Naive B cell (primary cell): Measurements from ENCODE around the gene BTG2. TPM values are rescaled to one million over a fixed set of nuclear protein-coding genes. Genes with fewer than 3 reads are reported as not detected.
A peak's percentile ranks its signal among the peaks of the same experiment; 100 is the strongest.
"Not testable (repeated sequence)": the region's sequence is repeated elsewhere in the genome, so short reads cannot be mapped to it uniquely, and the experiment has no call there.

ENCODE experiments used
- ATAC-seq, 2 donors: fragments of 150-1000 bp; cut with Tn5 transposase; 2 replicates each; pipeline ENCODE4 v1.10.0; 2021; ENCODE audit warnings: low read depth in 2 of 2, mild to moderate bottlenecking in 2 of 2, moderate library complexity in 2 of 2
- DNase-seq: peaks from one replicate; pipeline ENCODE4 v3.0.0; 2022
- H3K27ac Mint-ChIP-seq, 6 donors: one replicate each; pipeline ENCODE4 v1.8.0; 2020 to 2022; ENCODE audit warnings: mild to moderate bottlenecking in 6 of 6, mixed read lengths in 6 of 6, moderate library complexity in 5 of 6, inconsistent platforms in 2 of 6
- H3K27me3 Mint-ChIP-seq, 3 donors: one replicate each; pipeline ENCODE4 v1.8.0; 2021 to 2022; ENCODE audit warnings: mixed read lengths in 3 of 3, mild to moderate bottlenecking in 1 of 3
- H3K36me3 Mint-ChIP-seq, 2 donors: one replicate each; pipeline ENCODE4 v1.8.0; 2020 to 2022; ENCODE audit warnings: mixed read lengths in 2 of 2, inconsistent platforms in 1 of 2, mild to moderate bottlenecking in 1 of 2
- H3K4me1 Mint-ChIP-seq, 3 donors: one replicate each; pipeline ENCODE4 v1.8.0; 2020 to 2022; ENCODE audit warnings: mixed read lengths in 3 of 3, inconsistent platforms in 1 of 3, mild to moderate bottlenecking in 1 of 3, moderate library complexity in 1 of 3
- H3K4me3 Mint-ChIP-seq, 8 donors: one replicate each; pipeline ENCODE4 v1.8.0; 2020 to 2022; ENCODE audit warnings: mild to moderate bottlenecking in 8 of 8, mixed read lengths in 8 of 8, moderate library complexity in 8 of 8, inconsistent platforms in 2 of 8
- H3K9me3 Mint-ChIP-seq, 7 donors: one replicate each; pipeline ENCODE4 v1.8.0; 2020 to 2022; ENCODE audit warnings: mixed read lengths in 7 of 7, mild to moderate bottlenecking in 5 of 7, inconsistent platforms in 2 of 7, moderate library complexity in 1 of 7
- polyA plus RNA-seq, 6 donors: library from polyadenylated mRNA; unstranded; fragments of 300-500 nt; fragmentation: Illumina TruSeq; gene quantifications; one replicate each; pipeline ENCODE4 v1.2.3, GENCODE V29; 2021; ENCODE audit warnings: low read depth in 6 of 6

The BTG2 gene
- polyA plus RNA-seq, 6 donors from 2014 or later = 315 to 687 (median 417) TPM

DNA sequence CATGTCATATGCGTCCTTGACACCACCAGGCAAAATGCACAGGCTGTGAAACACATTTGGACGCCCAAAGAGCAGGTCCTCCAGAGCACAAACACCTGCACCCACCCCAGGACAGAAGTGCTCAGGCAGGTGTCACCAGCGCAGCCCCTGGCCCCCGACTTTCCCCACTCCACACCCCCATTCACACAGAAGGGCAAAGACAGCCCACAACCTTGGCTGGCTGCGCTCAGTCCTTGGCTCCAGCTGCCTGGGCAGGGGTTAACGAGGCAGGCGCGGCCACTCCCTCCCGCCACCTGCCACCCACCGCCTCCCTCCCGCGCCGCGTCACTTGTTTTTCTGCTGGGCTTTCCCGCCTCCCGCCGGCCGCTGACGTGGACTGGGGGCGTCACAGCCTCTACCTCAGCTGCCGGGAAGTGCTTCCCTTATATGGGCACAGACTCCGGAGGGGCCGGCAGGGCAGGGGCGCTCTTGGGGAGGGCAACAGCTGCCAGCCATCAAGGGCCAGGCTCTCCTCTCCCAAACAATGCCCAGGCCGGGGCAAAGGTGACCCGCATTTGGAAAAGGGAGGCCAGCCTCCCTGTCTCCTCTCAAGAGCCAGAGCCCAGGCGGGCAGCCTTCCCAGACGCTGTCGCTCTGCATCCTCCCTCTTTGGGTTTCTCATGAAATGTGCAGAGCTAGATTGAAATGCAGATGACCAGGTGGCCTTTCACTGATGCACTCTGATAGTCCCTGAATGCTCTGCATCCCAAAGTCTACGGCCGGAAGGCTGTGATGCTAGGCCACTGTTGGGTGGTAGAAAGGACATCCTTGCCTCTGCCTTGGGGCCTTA is 14.8 kb upstream of the BTG2 start:
- Mint-ChIP-seq H3K27me3 (no peaks in the 10 kb centered on the region), H3K9me3 (no peaks in the 10 kb centered on the region), H3K36me3 (no peaks in the 10 kb centered on the region), H3K4me3 (peak overlapping the region; percentile 72 to 96 (median 91)), H3K4me1 (peaks cover 75 to 94% (median 84%) of the 10 kb centered on the region in 3 donors), H3K27ac (peak overlapping the region; percentile 99 to 100 (median 100))
- peak; percentile 52 to 56 for ATAC-seq
- DNase-seq = peak; percentile 99

GRCh38 chr1:203291201-203292096 is 13.9 kb upstream of the BTG2 start:
- H3K4me3 Mint-ChIP-seq = peak overlapping the region; percentile 60 to 96 (median 87)

GRCh38 chr1:203295796-203296195 is 9.5 kb upstream of the BTG2 start:
- Mint-ChIP-seq H3K4me3 (peak overlapping the region; percentile 2 to 83 (median 56)), H3K36me3 (no peaks in the 10 kb centered on the region), H3K27me3 (no peaks in the 10 kb centered on the region), H3K27ac (peak overlapping the region; percentile 96 to 99 (median 98)), H3K4me1 (peaks cover 76 to 95% (median 90%) of the 10 kb centered on the region in 3 donors), H3K9me3 (no peaks in the 10 kb centered on the region)
- DNase-seq (peak; percentile 86), ATAC-seq (peak; percentile 81 to 84)

More at GRCh38 chr1:203291201-203292096, 13.9 kb upstream of the BTG2 start:
- no peaks in the 10 kb centered on the region for H3K36me3 Mint-ChIP-seq
- peaks cover 76 to 94% (median 87%) of the 10 kb centered on the region in 3 donors for H3K4me1 Mint-ChIP-seq
- ATAC-seq = no peak
- H3K27me3 Mint-ChIP-seq = no peaks in the 10 kb centered on the region
- DNase-seq = no peak
- H3K9me3 Mint-ChIP-seq = no peaks in the 10 kb centered on the region
- peak overlapping the region; percentile 99 to 100 (median 100) for H3K27ac Mint-ChIP-seq

- Mint-ChIP-seq H3K27me3 (no peaks in the 10 kb centered on the region), H3K36me3 (no peaks in the 10 kb centered on the region), H3K9me3 (no peaks in the 10 kb centered on the region), H3K27ac (peak overlapping the region; percentile 96 to 99 (median 98)), H3K4me3 (peak overlapping the region in 7 of 8 donors; percentile 0 to 78 (median 66)), H3K4me1 (peaks cover 78 to 95% (median 89%) of the 10 kb centered on the region in 3 donors)
- DNase-seq = no peak
- ATAC-seq = no peak
Measured at GRCh38 chr1:203296460-203297073, 8.8 kb upstream of the BTG2 start.

DNA sequence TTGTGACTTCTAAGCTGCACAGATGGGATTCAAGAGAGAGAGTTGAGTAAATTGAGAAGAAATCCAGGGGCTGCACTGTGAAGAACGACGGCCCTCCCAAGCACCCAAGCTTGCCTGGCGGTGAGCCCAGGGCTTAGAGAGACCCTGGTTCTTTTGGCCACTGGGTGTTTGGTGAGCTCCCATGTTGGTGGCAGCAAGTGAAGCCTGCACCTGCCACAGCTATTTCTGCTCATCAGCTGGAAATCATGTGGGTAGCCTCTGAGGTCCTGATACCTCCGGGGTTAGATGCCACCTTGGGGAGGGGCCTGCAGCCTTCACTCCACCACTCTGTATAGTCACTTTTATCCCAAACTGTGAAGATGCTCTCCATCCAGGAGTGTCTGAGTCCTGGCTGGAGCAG is 6.2 kb upstream of the BTG2 start:
- peak overlapping the region; percentile 83 to 99 (median 94) for H3K27ac Mint-ChIP-seq
- peak overlapping the region; percentile 48 to 83 (median 65) for H3K4me3 Mint-ChIP-seq
- no peaks in the 10 kb centered on the region for H3K27me3 Mint-ChIP-seq
- ATAC-seq (peak; percentile 61 to 64), DNase-seq (peak; percentile 68)
- H3K9me3 Mint-ChIP-seq = no peaks in the 10 kb centered on the region
- H3K36me3 Mint-ChIP-seq = no peaks in the 10 kb centered on the region
- H3K4me1 Mint-ChIP-seq = peaks cover 80 to 97% (median 92%) of the 10 kb centered on the region in 3 donors

DNA sequence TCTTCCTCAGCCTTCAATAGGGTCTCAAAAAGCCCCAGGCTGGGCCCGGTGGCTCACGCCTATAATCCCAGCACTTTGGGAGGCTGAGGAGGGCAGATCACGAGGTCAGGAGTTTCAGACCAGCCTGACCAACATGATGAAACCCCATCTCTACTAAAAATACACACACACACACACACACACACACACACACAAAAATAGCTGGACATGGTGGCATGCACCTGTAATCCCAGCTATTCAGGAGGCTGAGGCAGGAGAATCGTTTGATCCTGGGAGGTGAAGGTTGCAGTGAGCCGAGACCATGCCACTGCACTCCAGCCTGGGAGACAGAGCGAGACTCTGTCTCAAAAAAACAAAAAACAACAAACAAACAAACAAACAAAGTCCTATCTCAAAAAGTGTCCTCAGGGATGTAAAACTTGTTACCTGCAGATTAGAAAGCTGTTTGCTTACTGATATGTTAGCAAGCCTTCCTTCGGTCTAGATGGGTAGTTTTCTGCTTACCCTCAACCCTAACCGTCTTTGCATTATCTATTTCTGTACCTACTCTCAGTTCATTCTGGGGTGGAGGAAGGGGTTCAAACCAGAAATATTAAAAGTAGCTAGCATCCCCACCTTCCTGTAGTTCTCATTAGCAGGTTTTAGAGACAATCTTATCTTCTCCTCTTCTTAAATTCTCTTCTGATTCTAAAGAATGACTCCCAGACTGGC is 5.4 kb upstream of the BTG2 start:
- H3K9me3 Mint-ChIP-seq, H3K27me3 Mint-ChIP-seq, ATAC-seq, H3K36me3 Mint-ChIP-seq, DNase-seq: not testable (repeated sequence)
- H3K27ac Mint-ChIP-seq = peak overlapping the region; percentile 83 to 99 (median 94)
- peak overlapping the region; percentile 58 to 83 (median 65) for H3K4me3 Mint-ChIP-seq
- peaks cover 82 to 97% (median 94%) of the 10 kb centered on the region in 3 donors for H3K4me1 Mint-ChIP-seq

GRCh38 chr1:203300441-203301330 is 4.6 kb upstream of the BTG2 start:
- H3K27ac Mint-ChIP-seq = peak overlapping the region; percentile 83 to 99 (median 94)
- no peak for ATAC-seq
- no peaks in the 10 kb centered on the region for H3K36me3 Mint-ChIP-seq
- H3K9me3 Mint-ChIP-seq = no peaks in the 10 kb centered on the region
- no peak for DNase-seq
- peaks cover 77 to 90% (median 87%) of the 10 kb centered on the region in 3 donors for H3K4me1 Mint-ChIP-seq
- peak overlapping the region; percentile 58 to 83 (median 65) for H3K4me3 Mint-ChIP-seq
- no peaks in the 10 kb centered on the region for H3K27me3 Mint-ChIP-seq

DNA sequence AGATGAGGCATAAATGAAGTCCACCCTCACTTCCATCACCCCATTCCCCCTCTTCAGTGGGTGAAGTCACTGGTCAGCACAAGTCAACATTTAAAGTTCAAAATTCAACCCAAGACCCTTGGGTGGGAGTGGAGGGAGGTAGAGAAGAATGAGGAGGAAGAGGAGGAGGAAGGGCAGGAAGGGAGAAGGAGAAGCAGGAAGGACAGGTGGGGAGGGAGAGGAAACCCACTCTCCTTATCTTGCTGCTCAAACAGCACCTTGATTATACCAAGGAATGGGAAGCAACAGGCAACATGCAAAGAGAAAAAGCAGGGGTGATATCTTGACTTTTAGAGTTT is 4.0 kb upstream of the BTG2 start:
- Mint-ChIP-seq H3K9me3 (no peaks in the 10 kb centered on the region), H3K4me3 (peak overlapping the region in 5 of 8 donors; percentile 51 to 83 (median 60)), H3K4me1 (peaks cover 71 to 84% (median 84%) of the 10 kb centered on the region in 3 donors), H3K36me3 (peaks cover under 1 to 2% of the 10 kb centered on the region in 2 donors), H3K27me3 (no peaks in the 10 kb centered on the region), H3K27ac (peak overlapping the region; percentile 83 to 99 (median 94))
- ATAC-seq (no peak), DNase-seq (no peak)

- H3K9me3 Mint-ChIP-seq = no peaks in the 10 kb centered on the region
- ATAC-seq (no peak), DNase-seq (no peak)
Measured at GRCh38 chr1:203302456-203302855, 2.9 kb upstream of the BTG2 start.

GRCh38 chr1:203302894-203303293 is 2.4 kb upstream of the BTG2 start:
- H3K4me3 Mint-ChIP-seq = peak overlapping the region in 6 of 8 donors; percentile 16 to 100 (median 74)
- DNase-seq (no peak), ATAC-seq (no peak)
- peaks cover 16 to 18% of the 10 kb centered on the region in 2 donors for H3K36me3 Mint-ChIP-seq
- H3K4me1 Mint-ChIP-seq = peaks cover 73 to 84% (median 75%) of the 10 kb centered on the region in 3 donors
- H3K27me3 Mint-ChIP-seq = no peaks in the 10 kb centered on the region
- peak overlapping the region; percentile 99 to 100 (median 100) for H3K27ac Mint-ChIP-seq
- no peaks in the 10 kb centered on the region for H3K9me3 Mint-ChIP-seq

More at GRCh38 chr1:203302456-203302855, 2.9 kb upstream of the BTG2 start:
- Mint-ChIP-seq H3K27me3 (no peaks in the 10 kb centered on the region), H3K27ac (peak overlapping the region; percentile 99 to 100 (median 100)), H3K4me3 (peak overlapping the region in 5 of 8 donors; percentile 16 to 100 (median 50)), H3K4me1 (peaks cover 71 to 84% (median 75%) of the 10 kb centered on the region in 3 donors), H3K36me3 (peaks cover 12 to 14% of the 10 kb centered on the region in 2 donors)

- Mint-ChIP-seq H3K4me3 (peak overlapping the region; percentile 92 to 100 (median 97)), H3K27ac (peak overlapping the region; percentile 99 to 100 (median 100)), H3K9me3 (no peaks in the 10 kb centered on the region), H3K4me1 (peaks cover 75 to 85% (median 75%) of the 10 kb centered on the region in 3 donors), H3K27me3 (no peaks in the 10 kb centered on the region), H3K36me3 (peaks cover 28 to 32% of the 10 kb centered on the region in 2 donors)
- no peak for ATAC-seq
- no peak for DNase-seq
Measured at GRCh38 chr1:203304391-203304918, 864 bp upstream of the BTG2 start.
